ENCODE measurements around the gene EDN2.

The EDN2 gene

DNA sequence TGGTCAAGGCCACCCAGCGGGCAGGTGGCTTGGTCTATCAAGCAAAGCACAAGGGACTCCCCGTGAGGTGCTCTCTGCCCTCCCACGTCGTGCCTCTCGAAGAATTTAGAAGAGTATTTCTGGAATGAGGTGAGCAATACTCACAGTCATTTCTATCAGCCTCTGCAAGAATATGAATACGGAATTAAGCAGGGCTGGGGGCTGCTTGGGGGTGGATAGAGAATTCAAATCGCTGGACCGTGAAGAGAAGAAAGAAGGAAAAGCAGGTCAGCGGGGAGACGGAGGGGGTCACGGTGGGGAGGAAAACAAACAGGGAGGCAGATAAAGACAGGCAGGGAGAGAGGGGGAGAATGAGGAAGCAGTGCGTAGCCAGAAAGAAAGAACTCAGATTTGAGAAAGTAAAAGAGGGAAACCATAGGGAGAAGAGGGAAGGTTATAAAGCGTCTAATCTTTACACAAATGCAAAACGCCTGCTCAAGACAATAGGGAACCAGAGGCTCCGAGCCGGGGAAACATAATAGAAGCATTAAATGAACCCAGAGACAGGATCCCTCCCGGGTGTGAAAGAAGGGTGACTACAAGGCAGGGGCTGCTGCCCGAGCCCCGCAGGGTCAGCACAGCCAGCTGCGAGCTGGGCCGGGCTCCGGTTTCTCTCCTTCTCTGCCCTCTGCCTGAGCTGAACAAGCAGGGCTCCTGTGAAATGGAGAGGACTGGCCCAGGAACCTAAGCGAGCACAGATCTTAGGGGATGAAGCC lies 2.1 kb upstream of the EDN2 start:
- Histone ChIP-seq H3K9me3 (ENCODE audit: control insufficient read depth, low read depth, low read length) (no peaks in the 10 kb centered on the region), H3K4me1 (ENCODE audit: control insufficient read depth, low read depth, low read length) (peaks cover 24% of the 10 kb centered on the region), H3K36me3 (ENCODE audit: control insufficient read depth, low read depth, low read length) (no peaks in the 10 kb centered on the region), H3K9ac (ENCODE audit: low read length) (no peak overlapping the region), H3K27ac (ENCODE audit: low read length) (no peak overlapping the region), H3K4me3 (ENCODE audit: low read length) (peak overlapping the region; percentile 23), H3K27me3 (ENCODE audit: control insufficient read depth, insufficient read depth, low read length) (peaks cover 5% of the 10 kb centered on the region)

DNA sequence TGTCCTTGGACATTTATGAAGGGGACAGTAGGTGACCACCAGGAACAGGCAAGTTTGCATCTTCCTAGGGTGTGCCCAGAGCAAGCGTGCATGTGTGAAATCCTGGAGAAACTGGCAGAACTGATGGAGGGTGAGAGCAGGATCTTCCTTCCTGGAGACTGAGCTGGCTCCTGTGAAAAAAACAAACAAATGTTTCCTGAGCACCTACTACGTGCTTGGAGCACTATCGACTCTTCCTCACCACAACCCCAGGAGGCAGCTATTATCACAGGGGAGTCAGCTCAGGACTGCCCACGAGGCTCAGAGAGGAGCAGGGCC lies 1.5 kb upstream of the EDN2 start:
- Histone ChIP-seq H3K36me3 (ENCODE audit: control insufficient read depth, low read depth, low read length) (no peaks in the 10 kb centered on the region), H3K4me3 (ENCODE audit: low read length) (no peak overlapping the region), H3K9me3 (ENCODE audit: control insufficient read depth, low read depth, low read length) (no peaks in the 10 kb centered on the region), H3K9ac (ENCODE audit: low read length) (no peak overlapping the region), H3K27ac (ENCODE audit: low read length) (no peak overlapping the region), H3K27me3 (ENCODE audit: control insufficient read depth, insufficient read depth, low read length) (peaks cover 5% of the 10 kb centered on the region), H3K4me1 (ENCODE audit: control insufficient read depth, low read depth, low read length) (peaks cover 24% of the 10 kb centered on the region)

DNA sequence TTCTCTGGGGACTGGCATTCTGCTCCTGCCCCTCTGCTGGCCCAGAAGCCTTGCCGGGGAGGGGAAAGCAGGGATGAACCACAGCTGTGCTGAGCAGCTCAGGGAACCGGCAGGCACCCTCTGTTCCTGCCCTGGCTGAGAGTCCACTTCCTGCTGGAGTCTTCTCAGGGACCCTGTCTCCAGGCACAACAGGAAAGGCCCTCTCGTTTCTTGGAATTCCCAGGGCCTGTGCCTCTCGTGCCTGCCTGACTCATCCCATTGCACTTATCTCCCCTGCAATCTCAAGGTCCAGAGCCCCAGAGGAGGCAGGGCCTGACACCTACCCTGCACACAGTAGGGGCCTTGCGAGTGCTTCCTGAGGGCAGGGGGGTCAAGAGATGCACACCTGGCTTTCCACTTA lies 1.1 kb upstream of the EDN2 start:
- H3K9ac ChIP-seq (ENCODE audit: low read length), result no peak overlapping the region
- peaks cover 5% of the 10 kb centered on the region for H3K27me3 ChIP-seq (ENCODE audit: control insufficient read depth, insufficient read depth, low read length)
- H3K4me1 ChIP-seq (ENCODE audit: control insufficient read depth, low read depth, low read length), result peaks cover 24% of the 10 kb centered on the region
- no peak overlapping the region for H3K4me3 ChIP-seq (ENCODE audit: low read length)
- no peaks in the 10 kb centered on the region for H3K36me3 ChIP-seq (ENCODE audit: control insufficient read depth, low read depth, low read length)
- H3K9me3 ChIP-seq (ENCODE audit: control insufficient read depth, low read depth, low read length), result no peaks in the 10 kb centered on the region
- H3K27ac ChIP-seq (ENCODE audit: low read length), result no peak overlapping the region

GRCh38 chr1:41483960-41484401 lies 502 bp downstream of the EDN2 start:
- H3K27ac ChIP-seq (ENCODE audit: low read length), result no peak overlapping the region
- H3K4me1 ChIP-seq (ENCODE audit: control insufficient read depth, low read depth, low read length), result peaks cover 24% of the 10 kb centered on the region
- H3K27me3 ChIP-seq (ENCODE audit: control insufficient read depth, insufficient read depth, low read length), result peaks cover 5% of the 10 kb centered on the region
- no peaks in the 10 kb centered on the region for H3K9me3 ChIP-seq (ENCODE audit: control insufficient read depth, low read depth, low read length)
- H3K36me3 ChIP-seq (ENCODE audit: control insufficient read depth, low read depth, low read length), result no peaks in the 10 kb centered on the region
- H3K9ac ChIP-seq (ENCODE audit: low read length), result no peak overlapping the region
- no peak overlapping the region for H3K4me3 ChIP-seq (ENCODE audit: low read length)

DNA sequence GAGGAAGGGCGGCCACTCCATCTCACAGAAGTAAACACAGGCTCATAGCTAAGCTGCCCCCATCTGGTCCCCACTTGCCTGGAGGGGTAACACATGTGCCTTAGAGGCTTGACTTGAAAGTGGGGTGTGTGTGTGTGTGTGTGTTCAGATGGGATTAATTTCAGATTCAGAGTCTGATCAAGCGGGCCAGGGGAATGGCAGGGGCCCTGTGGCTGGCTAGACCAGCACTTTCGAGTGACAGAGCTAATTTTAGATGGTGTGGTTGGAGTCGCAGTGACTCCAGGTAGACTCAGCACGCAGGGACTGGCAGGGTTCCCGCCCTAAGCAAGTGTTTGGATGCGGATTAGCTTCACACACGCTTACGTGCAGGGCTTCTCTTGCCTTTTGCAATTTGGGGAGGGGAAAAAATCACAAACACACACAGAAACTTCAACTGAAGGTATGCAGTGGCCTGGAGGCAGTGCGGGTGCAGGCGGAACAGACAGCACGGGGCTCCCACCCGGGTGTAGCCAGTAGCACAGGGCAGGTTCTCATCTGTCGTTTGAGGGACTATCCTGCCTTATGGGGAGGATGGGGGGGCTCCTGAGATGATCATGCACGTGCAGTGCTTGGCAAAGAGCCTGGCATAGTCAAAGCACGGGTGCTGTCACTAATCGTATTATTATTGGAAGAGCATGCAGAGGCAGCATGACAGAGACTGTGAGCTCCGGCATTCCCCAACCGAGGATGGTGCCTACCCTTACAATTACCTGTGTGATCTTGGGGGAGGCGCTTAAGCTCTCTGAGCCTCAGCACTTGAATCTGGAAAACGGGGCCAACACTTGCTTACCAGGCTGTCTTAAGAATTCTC lies 1.3 kb downstream of the EDN2 start:
- peaks cover 24% of the 10 kb centered on the region for H3K4me1 ChIP-seq (ENCODE audit: control insufficient read depth, low read depth, low read length)

DNA sequence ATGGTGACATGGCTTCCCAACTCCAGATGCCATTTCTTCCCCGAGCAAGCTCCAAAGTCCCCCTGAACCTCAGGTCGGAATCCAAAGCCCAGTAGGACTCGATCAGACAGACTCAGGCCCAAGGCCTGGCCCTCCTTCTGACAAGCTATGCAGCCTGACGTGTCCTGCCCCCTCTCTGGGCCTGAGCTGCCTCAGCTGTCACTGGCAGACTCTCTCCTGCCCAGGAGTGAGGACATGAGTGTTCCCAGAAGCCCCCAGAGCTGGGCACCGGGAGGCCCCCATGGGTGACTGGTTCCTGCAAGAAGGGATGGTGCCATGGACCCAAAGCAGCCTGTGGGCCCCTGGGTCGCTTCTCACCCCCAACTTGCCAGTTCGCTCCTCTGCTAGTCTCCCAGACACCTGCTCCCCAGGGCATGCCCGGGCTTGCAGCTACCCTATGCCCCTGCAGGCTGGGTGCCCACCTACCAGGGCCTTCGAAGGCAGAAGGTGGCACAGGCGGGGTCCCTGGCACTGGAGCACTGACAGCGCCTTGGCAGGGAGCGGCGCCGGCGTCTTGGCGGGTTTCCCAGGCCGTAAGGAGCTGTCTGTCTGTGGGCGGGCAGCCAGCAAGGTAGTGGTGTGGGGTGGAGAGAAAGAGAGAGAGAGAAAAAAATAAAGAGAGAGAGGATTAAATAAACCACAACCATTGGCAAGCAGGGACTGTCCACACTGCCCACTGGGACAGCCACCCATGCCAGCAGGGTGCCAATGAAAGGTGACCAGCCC lies 2.3 kb downstream of the EDN2 start:
- Histone ChIP-seq H3K4me3 (ENCODE audit: low read length) (no peak overlapping the region), H3K4me1 (ENCODE audit: control insufficient read depth, low read depth, low read length) (peaks cover 18% of the 10 kb centered on the region), H3K27ac (ENCODE audit: low read length) (no peak overlapping the region)

More for the DNA sequence above, 1.3 kb downstream of the EDN2 start:
- H3K27me3 ChIP-seq (ENCODE audit: control insufficient read depth, insufficient read depth, low read length), result peaks cover 5% of the 10 kb centered on the region
- no peak overlapping the region for H3K9ac ChIP-seq (ENCODE audit: low read length)
- no peaks in the 10 kb centered on the region for H3K9me3 ChIP-seq (ENCODE audit: control insufficient read depth, low read depth, low read length)
- no peak overlapping the region for H3K27ac ChIP-seq (ENCODE audit: low read length)
- no peaks in the 10 kb centered on the region for H3K36me3 ChIP-seq (ENCODE audit: control insufficient read depth, low read depth, low read length)
- no peak overlapping the region for H3K4me3 ChIP-seq (ENCODE audit: low read length)

GRCh38 chr1:41481109-41481775 lies 3.2 kb downstream of the EDN2 start:
- Histone ChIP-seq H3K36me3 (ENCODE audit: control insufficient read depth, low read depth, low read length) (no peaks in the 10 kb centered on the region), H3K4me1 (ENCODE audit: control insufficient read depth, low read depth, low read length) (peaks cover 9% of the 10 kb centered on the region), H3K27ac (ENCODE audit: low read length) (no peak overlapping the region), H3K27me3 (ENCODE audit: control insufficient read depth, insufficient read depth, low read length) (no peaks in the 10 kb centered on the region), H3K9me3 (ENCODE audit: control insufficient read depth, low read depth, low read length) (no peaks in the 10 kb centered on the region), H3K9ac (ENCODE audit: low read length) (no peak overlapping the region), H3K4me3 (ENCODE audit: low read length) (no peak overlapping the region)

More for the DNA sequence above, 2.3 kb downstream of the EDN2 start:
- H3K9ac ChIP-seq (ENCODE audit: low read length), result no peak overlapping the region
- H3K9me3 ChIP-seq (ENCODE audit: control insufficient read depth, low read depth, low read length), result no peaks in the 10 kb centered on the region
- no peaks in the 10 kb centered on the region for H3K36me3 ChIP-seq (ENCODE audit: control insufficient read depth, low read depth, low read length)
- no peaks in the 10 kb centered on the region for H3K27me3 ChIP-seq (ENCODE audit: control insufficient read depth, insufficient read depth, low read length)

GRCh38 chr1:41480204-41481108 lies 4.0 kb downstream of the EDN2 start:
- Histone ChIP-seq H3K9me3 (ENCODE audit: control insufficient read depth, low read depth, low read length) (no peaks in the 10 kb centered on the region), H3K4me3 (ENCODE audit: low read length) (no peak overlapping the region), H3K27me3 (ENCODE audit: control insufficient read depth, insufficient read depth, low read length) (no peaks in the 10 kb centered on the region), H3K4me1 (ENCODE audit: control insufficient read depth, low read depth, low read length) (peaks cover 1% of the 10 kb centered on the region), H3K36me3 (ENCODE audit: control insufficient read depth, low read depth, low read length) (no peaks in the 10 kb centered on the region), H3K27ac (ENCODE audit: low read length) (no peak overlapping the region), H3K9ac (ENCODE audit: low read length) (no peak overlapping the region)

DNA sequence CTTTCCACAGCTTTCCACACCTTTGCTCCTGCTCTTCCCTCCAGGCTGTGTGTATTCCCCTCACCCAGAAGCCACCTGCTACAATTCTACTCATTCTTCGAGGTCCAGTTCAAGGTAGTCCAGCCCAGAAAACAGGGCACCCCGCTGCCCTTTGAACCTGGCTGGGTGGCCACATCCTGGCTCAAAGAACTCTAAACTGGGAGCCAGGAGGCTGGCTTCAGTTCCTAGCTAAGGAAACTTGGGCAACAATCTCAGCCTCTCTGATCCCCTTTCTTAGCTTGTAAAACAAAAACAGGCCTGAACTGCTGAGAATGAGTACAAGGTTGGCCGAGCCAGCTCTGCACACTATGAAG lies 4.7 kb downstream of the EDN2 start:
- Histone ChIP-seq H3K27me3 (ENCODE audit: control insufficient read depth, insufficient read depth, low read length) (no peaks in the 10 kb centered on the region), H3K4me3 (ENCODE audit: low read length) (no peak overlapping the region), H3K27ac (ENCODE audit: low read length) (no peak overlapping the region), H3K9ac (ENCODE audit: low read length) (no peak overlapping the region), H3K4me1 (ENCODE audit: control insufficient read depth, low read depth, low read length) (no peaks in the 10 kb centered on the region), H3K36me3 (ENCODE audit: control insufficient read depth, low read depth, low read length) (no peaks in the 10 kb centered on the region), H3K9me3 (ENCODE audit: control insufficient read depth, low read depth, low read length) (no peaks in the 10 kb centered on the region)

- no peaks in the 10 kb centered on the region for H3K27me3 ChIP-seq (ENCODE audit: control insufficient read depth, insufficient read depth, low read length)
- H3K9ac ChIP-seq (ENCODE audit: low read length), result no peak overlapping the region
- H3K9me3 ChIP-seq (ENCODE audit: control insufficient read depth, low read depth, low read length), result no peaks in the 10 kb centered on the region
- H3K36me3 ChIP-seq (ENCODE audit: control insufficient read depth, low read depth, low read length), result no peaks in the 10 kb centered on the region
- no peak overlapping the region for H3K27ac ChIP-seq (ENCODE audit: low read length)
- no peaks in the 10 kb centered on the region for H3K4me1 ChIP-seq (ENCODE audit: control insufficient read depth, low read depth, low read length)
- no peak overlapping the region for H3K4me3 ChIP-seq (ENCODE audit: low read length)
These were observed 5.3 kb downstream of the EDN2 start for GRCh38 chr1:41479000-41479807.
